ENCODE data around the gene SLC2A9. TPM values are rescaled to one million over a fixed set of nuclear protein-coding genes. Genes with fewer than 3 reads are reported as not detected.

Gene SLC2A9
- 1.6 and 2.4 TPM in 2 replicates for total RNA-seq

- peaks cover 7% of the 10 kb centered on the region for H3K27me3 Mint-ChIP-seq
- DNase-seq, result no peak
- no peaks in the 10 kb centered on the region for H3K9me3 Mint-ChIP-seq
- no peaks in the 10 kb centered on the region for H3K36me3 Mint-ChIP-seq (ENCODE audit: low read depth)
- intact Hi-C loops (cut with micrococcal nuclease), result no loop called here
- H3K4me3 Mint-ChIP-seq, result no peak within 1 kb of the TSS
- no peak within 1 kb of the TSS for H3K27ac Mint-ChIP-seq
- H3K4me1 Mint-ChIP-seq, result peaks cover 15% of the 10 kb centered on the region
These were observed at the start of gene SLC2A9 for GRCh38 chr4:10020871-10021652. SLC2A9 (minus strand) TSS chr4:10021497; CDS start chr4:10021429, 68 bp downstream.

GRCh38 chr4:10069075-10069642 lies 47.9 kb upstream of the SLC2A9 start:
- Mint-ChIP-seq H3K27ac (no peak overlapping the region), H3K27me3 (no peaks in the 10 kb centered on the region), H3K9me3 (no peaks in the 10 kb centered on the region), H3K36me3 (ENCODE audit: low read depth) (peaks cover 49% of the 10 kb centered on the region), H3K4me1 (peaks cover 1% of the 10 kb centered on the region), H3K4me3 (no peak overlapping the region)
- intact Hi-C loops (cut with micrococcal nuclease), result no loop called here
- no peak for DNase-seq

- H3K9me3 Mint-ChIP-seq, result no peaks in the 10 kb centered on the region
- H3K27ac Mint-ChIP-seq, result no peak overlapping the region
- H3K4me3 Mint-ChIP-seq, result no peak overlapping the region
These were observed 45.7 kb upstream of the SLC2A9 start for GRCh38 chr4:10066670-10067651.

GRCh38 chr4:10066206-10066605 lies 44.9 kb upstream of the SLC2A9 start:
- no peak for DNase-seq
- H3K27me3 Mint-ChIP-seq, result no peaks in the 10 kb centered on the region
- no peak overlapping the region for H3K4me3 Mint-ChIP-seq
- intact Hi-C loops (cut with micrococcal nuclease), result no loop called here
- peaks cover 36% of the 10 kb centered on the region for H3K36me3 Mint-ChIP-seq (ENCODE audit: low read depth)
- no peaks in the 10 kb centered on the region for H3K4me1 Mint-ChIP-seq
- H3K9me3 Mint-ChIP-seq, result no peaks in the 10 kb centered on the region
- no peak overlapping the region for H3K27ac Mint-ChIP-seq

More at GRCh38 chr4:10066670-10067651, 45.7 kb upstream of the SLC2A9 start:
- H3K4me1 Mint-ChIP-seq, result no peaks in the 10 kb centered on the region
- intact Hi-C loops (cut with micrococcal nuclease), result no loop called here
- no peaks in the 10 kb centered on the region for H3K27me3 Mint-ChIP-seq
- peaks cover 36% of the 10 kb centered on the region for H3K36me3 Mint-ChIP-seq (ENCODE audit: low read depth)
- DNase-seq, result no peak

- H3K4me3 Mint-ChIP-seq, result no peak overlapping the region
- no peak for DNase-seq
- intact Hi-C loops (cut with micrococcal nuclease), result no loop called here
These were observed 42.4 kb upstream of the SLC2A9 start for GRCh38 chr4:10063544-10064300.

GRCh38 chr4:10061650-10062415 lies 40.5 kb upstream of the SLC2A9 start:
- H3K36me3 Mint-ChIP-seq (ENCODE audit: low read depth), result peaks cover 32% of the 10 kb centered on the region
- H3K27ac Mint-ChIP-seq, result no peak overlapping the region
- H3K4me3 Mint-ChIP-seq, result no peak overlapping the region
- no peak for DNase-seq
- H3K27me3 Mint-ChIP-seq, result no peaks in the 10 kb centered on the region
- no peaks in the 10 kb centered on the region for H3K9me3 Mint-ChIP-seq
- intact Hi-C loops (cut with micrococcal nuclease), result no loop called here
- H3K4me1 Mint-ChIP-seq, result no peaks in the 10 kb centered on the region

More at GRCh38 chr4:10063544-10064300, 42.4 kb upstream of the SLC2A9 start:
- H3K27ac Mint-ChIP-seq, result no peak overlapping the region
- H3K4me1 Mint-ChIP-seq, result no peaks in the 10 kb centered on the region
- no peaks in the 10 kb centered on the region for H3K27me3 Mint-ChIP-seq
- peaks cover 39% of the 10 kb centered on the region for H3K36me3 Mint-ChIP-seq (ENCODE audit: low read depth)
- no peaks in the 10 kb centered on the region for H3K9me3 Mint-ChIP-seq

- Mint-ChIP-seq H3K27me3 (no peaks in the 10 kb centered on the region), H3K9me3 (no peaks in the 10 kb centered on the region), H3K4me1 (peaks cover 3% of the 10 kb centered on the region), H3K36me3 (ENCODE audit: low read depth) (peaks cover 18% of the 10 kb centered on the region), H3K4me3 (no peak overlapping the region), H3K27ac (no peak overlapping the region)
- no peak for DNase-seq
- intact Hi-C loops (cut with micrococcal nuclease), result no loop called here
These were observed 37.1 kb upstream of the SLC2A9 start for GRCh38 chr4:10058371-10058770.

- Mint-ChIP-seq H3K36me3 (ENCODE audit: low read depth) (peaks cover 16% of the 10 kb centered on the region), H3K27me3 (no peaks in the 10 kb centered on the region), H3K27ac (no peak overlapping the region), H3K4me1 (peaks cover 3% of the 10 kb centered on the region), H3K4me3 (no peak overlapping the region), H3K9me3 (no peaks in the 10 kb centered on the region)
- no peak for DNase-seq
- intact Hi-C loops (cut with micrococcal nuclease), result no loop called here
These were observed 35.7 kb upstream of the SLC2A9 start for GRCh38 chr4:10057023-10057395.

- H3K27me3 Mint-ChIP-seq, result no peaks in the 10 kb centered on the region
- H3K4me1 Mint-ChIP-seq, result peaks cover 3% of the 10 kb centered on the region
- intact Hi-C loops (cut with micrococcal nuclease), result no loop called here
- peaks cover 16% of the 10 kb centered on the region for H3K36me3 Mint-ChIP-seq (ENCODE audit: low read depth)
- H3K4me3 Mint-ChIP-seq, result no peak overlapping the region
- no peak for DNase-seq
- no peaks in the 10 kb centered on the region for H3K9me3 Mint-ChIP-seq
- H3K27ac Mint-ChIP-seq, result no peak overlapping the region
These were observed 35.2 kb upstream of the SLC2A9 start for GRCh38 chr4:10056334-10057022.

GRCh38 chr4:10055871-10056270 lies 34.6 kb upstream of the SLC2A9 start:
- no peak for DNase-seq
- no peaks in the 10 kb centered on the region for H3K9me3 Mint-ChIP-seq
- H3K4me3 Mint-ChIP-seq, result no peak overlapping the region
- intact Hi-C loops (cut with micrococcal nuclease), result no loop called here
- no peak overlapping the region for H3K27ac Mint-ChIP-seq
- peaks cover 16% of the 10 kb centered on the region for H3K36me3 Mint-ChIP-seq (ENCODE audit: low read depth)
- H3K27me3 Mint-ChIP-seq, result no peaks in the 10 kb centered on the region
- peaks cover 3% of the 10 kb centered on the region for H3K4me1 Mint-ChIP-seq

- Mint-ChIP-seq H3K9me3 (no peaks in the 10 kb centered on the region), H3K27me3 (no peaks in the 10 kb centered on the region), H3K4me3 (no peak overlapping the region), H3K36me3 (ENCODE audit: low read depth) (peaks cover 9% of the 10 kb centered on the region), H3K27ac (no peak overlapping the region), H3K4me1 (peaks cover 3% of the 10 kb centered on the region)
- DNase-seq, result no peak
- intact Hi-C loops (cut with micrococcal nuclease), result no loop called here
These were observed 33.3 kb upstream of the SLC2A9 start for GRCh38 chr4:10054571-10055041.

GRCh38 chr4:10053635-10054453 lies 32.5 kb upstream of the SLC2A9 start:
- H3K27ac Mint-ChIP-seq, result no peak overlapping the region
- intact Hi-C loops (cut with micrococcal nuclease), result no loop called here
- H3K36me3 Mint-ChIP-seq (ENCODE audit: low read depth), result peaks cover 6% of the 10 kb centered on the region
- no peak overlapping the region for H3K4me3 Mint-ChIP-seq
- DNase-seq, result no peak
- no peaks in the 10 kb centered on the region for H3K9me3 Mint-ChIP-seq
- peaks cover 8% of the 10 kb centered on the region for H3K4me1 Mint-ChIP-seq
- no peaks in the 10 kb centered on the region for H3K27me3 Mint-ChIP-seq
